GM23338 (cell line): Measurements from ENCODE around the gene ADORA1.

ENCODE experiments used
- CREB1 ChIP-seq: fragments of 250-450 bp; sonication (Bioruptor Pico); IDR thresholded peaks from 2 replicates; pipeline ENCODE4 v1.5.0; 2020; ENCODE audit warnings: low read depth, mild to moderate bottlenecking, moderate library complexity
- CTCF ChIP-seq, 2 experiments: fragments of 200-600 bp in 1 of 2; sonication (generic) in 1 of 2; conservative IDR thresholded peaks; 2 replicates each; pipeline versions ENCODE4 v1.5.1 to v1.6.1; 2016 to 2017; ENCODE audit warnings: antibody characterized with exemption in 2 of 2, low read depth in 2 of 2, mild to moderate bottlenecking in 2 of 2, moderate library complexity in 1 of 2
- EZH2 ChIP-seq: fragments of 200-600 bp; sonication (generic); IDR thresholded peaks from one replicate; pipeline ENCODE4 v1.8.0; 2017; ENCODE audit warnings: antibody characterized with exemption, mild to moderate bottlenecking, low read depth; ENCODE audit not compliant: unreplicated experiment
- EZH2phosphoT487 ChIP-seq: fragments of 200-600 bp; sonication (generic); IDR thresholded peaks from one replicate; pipeline ENCODE4 v1.8.1; 2018; ENCODE audit warnings: antibody characterized with exemption; ENCODE audit not compliant: unreplicated experiment
- JUNB ChIP-seq: IDR thresholded peaks from one replicate; pipeline ENCODE4 v1.6.1; 2016; ENCODE audit warnings: antibody characterized with exemption; ENCODE audit not compliant: unreplicated experiment
- NANOG ChIP-seq: IDR thresholded peaks from 2 replicates; pipeline ENCODE4 v1.6.1; 2016; ENCODE audit warnings: antibody characterized with exemption, borderline replicate concordance
- POLR2AphosphoS5 ChIP-seq: IDR thresholded peaks from 2 replicates; pipeline ENCODE4 v1.6.1; 2016; ENCODE audit warnings: antibody characterized with exemption, low read depth
- STAT1 ChIP-seq: IDR thresholded peaks from one replicate; pipeline ENCODE4 v1.6.1; 2016; ENCODE audit warnings: antibody characterized with exemption; ENCODE audit not compliant: unreplicated experiment
- ZNF114 ChIP-seq: fragments of 250-450 bp; sonication (Bioruptor Pico); IDR thresholded peaks from 2 replicates; pipeline ENCODE4 v1.5.0; 2020; ENCODE audit warnings: mild to moderate bottlenecking, moderate library complexity
- ZNF331 ChIP-seq: fragments of 250-450 bp; sonication (Bioruptor Pico); IDR thresholded peaks from 2 replicates; pipeline ENCODE4 v1.5.0; 2020; ENCODE audit warnings: low read depth, mild to moderate bottlenecking, moderate library complexity
- TF ChIP-seq, protein P1 (sequence below): IDR thresholded peaks from one replicate; pipeline ENCODE4 v1.6.1; 2018; ENCODE audit warnings: antibody characterized with exemption; ENCODE audit not compliant: unreplicated experiment
- TF ChIP-seq, protein P2 (sequence below): IDR thresholded peaks from 2 replicates; pipeline ENCODE4 v1.6.1; 2016; ENCODE audit warnings: antibody characterized with exemption
- TF ChIP-seq, protein P3 (sequence below): fragments of 250-450 bp; sonication (Bioruptor Pico); IDR thresholded peaks from 2 replicates; pipeline ENCODE4 v1.5.0; 2020; ENCODE audit warnings: mild to moderate bottlenecking, moderate library complexity

- TF ChIP-seq POLR2AphosphoS5, result no peak
- no peak for TF ChIP-seq EZH2phosphoT487
- no peak for TF ChIP-seq CTCF (conservative IDR thresholded peaks at IDR 0.05; ENCODE audit: low read depth in 2 of 2)
- no peak for TF ChIP-seq CREB1 (CRISPR knock-in tag)
- TF ChIP-seq, protein P1, sequence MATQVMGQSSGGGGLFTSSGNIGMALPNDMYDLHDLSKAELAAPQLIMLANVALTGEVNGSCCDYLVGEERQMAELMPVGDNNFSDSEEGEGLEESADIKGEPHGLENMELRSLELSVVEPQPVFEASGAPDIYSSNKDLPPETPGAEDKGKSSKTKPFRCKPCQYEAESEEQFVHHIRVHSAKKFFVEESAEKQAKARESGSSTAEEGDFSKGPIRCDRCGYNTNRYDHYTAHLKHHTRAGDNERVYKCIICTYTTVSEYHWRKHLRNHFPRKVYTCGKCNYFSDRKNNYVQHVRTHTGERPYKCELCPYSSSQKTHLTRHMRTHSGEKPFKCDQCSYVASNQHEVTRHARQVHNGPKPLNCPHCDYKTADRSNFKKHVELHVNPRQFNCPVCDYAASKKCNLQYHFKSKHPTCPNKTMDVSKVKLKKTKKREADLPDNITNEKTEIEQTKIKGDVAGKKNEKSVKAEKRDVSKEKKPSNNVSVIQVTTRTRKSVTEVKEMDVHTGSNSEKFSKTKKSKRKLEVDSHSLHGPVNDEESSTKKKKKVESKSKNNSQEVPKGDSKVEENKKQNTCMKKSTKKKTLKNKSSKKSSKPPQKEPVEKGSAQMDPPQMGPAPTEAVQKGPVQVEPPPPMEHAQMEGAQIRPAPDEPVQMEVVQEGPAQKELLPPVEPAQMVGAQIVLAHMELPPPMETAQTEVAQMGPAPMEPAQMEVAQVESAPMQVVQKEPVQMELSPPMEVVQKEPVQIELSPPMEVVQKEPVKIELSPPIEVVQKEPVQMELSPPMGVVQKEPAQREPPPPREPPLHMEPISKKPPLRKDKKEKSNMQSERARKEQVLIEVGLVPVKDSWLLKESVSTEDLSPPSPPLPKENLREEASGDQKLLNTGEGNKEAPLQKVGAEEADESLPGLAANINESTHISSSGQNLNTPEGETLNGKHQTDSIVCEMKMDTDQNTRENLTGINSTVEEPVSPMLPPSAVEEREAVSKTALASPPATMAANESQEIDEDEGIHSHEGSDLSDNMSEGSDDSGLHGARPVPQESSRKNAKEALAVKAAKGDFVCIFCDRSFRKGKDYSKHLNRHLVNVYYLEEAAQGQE, result no peak
- no peak for TF ChIP-seq EZH2
- no peak for TF ChIP-seq NANOG
- no peak for TF ChIP-seq JUNB
- no peak for TF ChIP-seq ZNF114 (CRISPR knock-in tag)
- no peak for TF ChIP-seq STAT1
- TF ChIP-seq, protein P2, sequence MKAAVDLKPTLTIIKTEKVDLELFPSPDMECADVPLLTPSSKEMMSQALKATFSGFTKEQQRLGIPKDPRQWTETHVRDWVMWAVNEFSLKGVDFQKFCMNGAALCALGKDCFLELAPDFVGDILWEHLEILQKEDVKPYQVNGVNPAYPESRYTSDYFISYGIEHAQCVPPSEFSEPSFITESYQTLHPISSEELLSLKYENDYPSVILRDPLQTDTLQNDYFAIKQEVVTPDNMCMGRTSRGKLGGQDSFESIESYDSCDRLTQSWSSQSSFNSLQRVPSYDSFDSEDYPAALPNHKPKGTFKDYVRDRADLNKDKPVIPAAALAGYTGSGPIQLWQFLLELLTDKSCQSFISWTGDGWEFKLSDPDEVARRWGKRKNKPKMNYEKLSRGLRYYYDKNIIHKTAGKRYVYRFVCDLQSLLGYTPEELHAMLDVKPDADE, result no peak
- TF ChIP-seq, protein P3, sequence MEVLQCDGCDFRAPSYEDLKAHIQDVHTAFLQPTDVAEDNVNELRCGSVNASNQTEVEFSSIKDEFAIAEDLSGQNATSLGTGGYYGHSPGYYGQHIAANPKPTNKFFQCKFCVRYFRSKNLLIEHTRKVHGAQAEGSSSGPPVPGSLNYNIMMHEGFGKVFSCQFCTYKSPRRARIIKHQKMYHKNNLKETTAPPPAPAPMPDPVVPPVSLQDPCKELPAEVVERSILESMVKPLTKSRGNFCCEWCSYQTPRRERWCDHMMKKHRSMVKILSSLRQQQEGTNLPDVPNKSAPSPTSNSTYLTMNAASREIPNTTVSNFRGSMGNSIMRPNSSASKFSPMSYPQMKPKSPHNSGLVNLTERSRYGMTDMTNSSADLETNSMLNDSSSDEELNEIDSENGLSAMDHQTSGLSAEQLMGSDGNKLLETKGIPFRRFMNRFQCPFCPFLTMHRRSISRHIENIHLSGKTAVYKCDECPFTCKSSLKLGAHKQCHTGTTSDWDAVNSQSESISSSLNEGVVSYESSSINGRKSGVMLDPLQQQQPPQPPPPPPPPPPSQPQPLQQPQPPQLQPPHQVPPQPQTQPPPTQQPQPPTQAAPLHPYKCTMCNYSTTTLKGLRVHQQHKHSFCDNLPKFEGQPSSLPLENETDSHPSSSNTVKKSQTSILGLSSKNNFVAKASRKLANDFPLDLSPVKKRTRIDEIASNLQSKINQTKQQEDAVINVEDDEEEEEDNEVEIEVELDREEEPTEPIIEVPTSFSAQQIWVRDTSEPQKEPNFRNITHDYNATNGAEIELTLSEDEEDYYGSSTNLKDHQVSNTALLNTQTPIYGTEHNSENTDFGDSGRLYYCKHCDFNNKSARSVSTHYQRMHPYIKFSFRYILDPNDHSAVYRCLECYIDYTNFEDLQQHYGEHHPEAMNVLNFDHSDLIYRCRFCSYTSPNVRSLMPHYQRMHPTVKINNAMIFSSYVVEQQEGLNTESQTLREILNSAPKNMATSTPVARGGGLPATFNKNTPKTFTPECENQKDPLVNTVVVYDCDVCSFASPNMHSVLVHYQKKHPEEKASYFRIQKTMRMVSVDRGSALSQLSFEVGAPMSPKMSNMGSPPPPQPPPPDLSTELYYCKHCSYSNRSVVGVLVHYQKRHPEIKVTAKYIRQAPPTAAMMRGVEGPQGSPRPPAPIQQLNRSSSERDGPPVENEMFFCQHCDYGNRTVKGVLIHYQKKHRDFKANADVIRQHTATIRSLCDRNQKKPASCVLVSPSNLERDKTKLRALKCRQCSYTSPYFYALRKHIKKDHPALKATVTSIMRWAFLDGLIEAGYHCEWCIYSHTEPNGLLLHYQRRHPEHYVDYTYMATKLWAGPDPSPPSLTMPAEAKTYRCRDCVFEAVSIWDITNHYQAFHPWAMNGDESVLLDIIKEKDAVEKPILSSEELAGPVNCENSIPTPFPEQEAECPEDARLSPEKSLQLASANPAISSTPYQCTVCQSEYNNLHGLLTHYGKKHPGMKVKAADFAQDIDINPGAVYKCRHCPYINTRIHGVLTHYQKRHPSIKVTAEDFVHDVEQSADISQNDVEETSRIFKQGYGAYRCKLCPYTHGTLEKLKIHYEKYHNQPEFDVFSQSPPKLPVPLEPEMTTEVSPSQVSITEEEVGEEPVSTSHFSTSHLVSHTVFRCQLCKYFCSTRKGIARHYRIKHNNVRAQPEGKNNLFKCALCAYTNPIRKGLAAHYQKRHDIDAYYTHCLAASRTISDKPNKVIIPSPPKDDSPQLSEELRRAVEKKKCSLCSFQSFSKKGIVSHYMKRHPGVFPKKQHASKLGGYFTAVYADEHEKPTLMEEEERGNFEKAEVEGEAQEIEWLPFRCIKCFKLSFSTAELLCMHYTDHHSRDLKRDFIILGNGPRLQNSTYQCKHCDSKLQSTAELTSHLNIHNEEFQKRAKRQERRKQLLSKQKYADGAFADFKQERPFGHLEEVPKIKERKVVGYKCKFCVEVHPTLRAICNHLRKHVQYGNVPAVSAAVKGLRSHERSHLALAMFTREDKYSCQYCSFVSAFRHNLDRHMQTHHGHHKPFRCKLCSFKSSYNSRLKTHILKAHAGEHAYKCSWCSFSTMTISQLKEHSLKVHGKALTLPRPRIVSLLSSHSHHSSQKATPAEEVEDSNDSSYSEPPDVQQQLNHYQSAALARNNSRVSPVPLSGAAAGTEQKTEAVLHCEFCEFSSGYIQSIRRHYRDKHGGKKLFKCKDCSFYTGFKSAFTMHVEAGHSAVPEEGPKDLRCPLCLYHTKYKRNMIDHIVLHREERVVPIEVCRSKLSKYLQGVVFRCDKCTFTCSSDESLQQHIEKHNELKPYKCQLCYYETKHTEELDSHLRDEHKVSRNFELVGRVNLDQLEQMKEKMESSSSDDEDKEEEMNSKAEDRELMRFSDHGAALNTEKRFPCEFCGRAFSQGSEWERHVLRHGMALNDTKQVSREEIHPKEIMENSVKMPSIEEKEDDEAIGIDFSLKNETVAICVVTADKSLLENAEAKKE (CRISPR knock-in tag), result no peak
- TF ChIP-seq ZNF331 (CRISPR knock-in tag), result no peak
Measured at GRCh38 chr1:203142684-203143408, 15.3 kb downstream of the ADORA1 start.
